Activated CD4-positive, alpha-beta memory T cell treated with anti-CD3 and anti-CD28 coated beads for 36 hours (primary cell): ENCODE measurements around the gene FADS3. TPM values are rescaled to one million over a fixed set of nuclear protein-coding genes. Genes with fewer than 3 reads are reported as not detected.
A peak's percentile ranks its signal among the peaks of the same experiment; 100 is the strongest.

Experiments
- CTCF ChIA-PET: fragments of 350-600 bp; sonication (Branson Sonifier 250); formaldehyde crosslinking; loops from one replicate; lab custom pipeline; 2021; ENCODE audit warnings: antibody characterized with exemption, inconsistent platforms; lab: Charles Lee
- POLR2A ChIA-PET: fragments of 350-600 bp; sonication (Branson Sonifier 250); formaldehyde crosslinking; loops from one replicate; lab custom pipeline; 2021; ENCODE audit warnings: antibody characterized with exemption; lab: Charles Lee
- DNase-seq: peaks from one replicate; pipeline ENCODE4 v3.0.0-alpha.2; 2020
- H3K27ac Mint-ChIP-seq: one replicate; pipeline ENCODE4 v1.8.0; 2021; ENCODE audit warnings: mixed read lengths
- H3K27me3 Mint-ChIP-seq: one replicate; pipeline ENCODE4 v1.8.0; 2021; ENCODE audit warnings: mixed read lengths
- H3K36me3 Mint-ChIP-seq: one replicate; pipeline ENCODE4 v1.8.0; 2021; ENCODE audit warnings: mixed read lengths
- H3K4me1 Mint-ChIP-seq: one replicate; pipeline ENCODE4 v1.8.0; 2021; ENCODE audit warnings: low read depth, mixed read lengths
- H3K4me3 Mint-ChIP-seq: one replicate; pipeline ENCODE4 v1.8.0; 2021; ENCODE audit warnings: mild to moderate bottlenecking, mixed read lengths
- H3K9me3 Mint-ChIP-seq: one replicate; pipeline ENCODE4 v1.8.0; 2021; ENCODE audit warnings: mixed read lengths
- intact Hi-C: fragments of 100-400 bp; cut with micrococcal nuclease; formaldehyde crosslinking; loops from one replicate; pipeline ENCODE4 v1.15.1; 2023
- total RNA-seq, 2 experiments: library from RNA; stranded (reverse); gene quantifications; one replicate each; pipeline ENCODE4 v1.2.3, GENCODE V29; 2021

The FADS3 gene
- total RNA-seq, 2 experiments from 2014 or later, result 11.9 to 12.1 TPM

DNA sequence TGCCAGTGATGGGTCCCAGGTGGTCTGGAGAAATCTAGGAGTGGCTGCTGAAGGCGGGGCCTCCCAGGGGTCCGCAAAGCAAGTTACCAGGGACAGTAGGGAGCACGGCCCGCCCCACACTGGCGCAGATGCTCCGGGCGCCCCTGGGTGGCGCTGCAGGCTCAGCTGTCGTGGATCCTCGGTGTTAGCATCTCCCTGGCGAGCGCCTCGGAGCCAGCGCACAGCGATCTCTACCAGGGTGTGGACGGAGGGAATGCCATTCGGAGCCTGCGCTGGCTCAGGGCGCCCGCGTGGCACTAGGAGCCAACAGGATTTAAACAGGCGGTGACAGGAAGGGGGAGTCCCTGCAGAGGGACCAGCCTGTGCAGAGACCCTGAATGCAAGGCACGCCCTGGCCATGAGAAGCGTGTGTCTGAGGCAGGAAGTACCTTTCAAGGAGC is 20.2 kb downstream of the FADS3 start:
- Mint-ChIP-seq H3K36me3 (no peaks in the 10 kb centered on the region), H3K27ac (no peak overlapping the region), H3K4me3 (no peak overlapping the region), H3K27me3 (peaks cover 2% of the 10 kb centered on the region), H3K4me1 (peaks cover 2% of the 10 kb centered on the region), H3K9me3 (no peaks in the 10 kb centered on the region)
- DNase-seq, result peak; percentile 80
- intact Hi-C loops, result loop anchor here (1.0 to 2.0 kb wide), 3 partner anchors 76 to 237 kb away; no protein-coding TSS in a partner anchor
- ChIA-PET POLR2A (interaction anchor here (0.9 kb wide), 1 partner anchor 58 kb away, joined by 3 read pairs; no protein-coding TSS in a partner anchor), CTCF (interaction anchor here (0.6 to 6.7 kb wide), 17 partner anchors 9 to 440 kb away, joined by 3 to 51 read pairs (median 4); partner anchors contain the start of genes BEST1 and FADS2)

DNA sequence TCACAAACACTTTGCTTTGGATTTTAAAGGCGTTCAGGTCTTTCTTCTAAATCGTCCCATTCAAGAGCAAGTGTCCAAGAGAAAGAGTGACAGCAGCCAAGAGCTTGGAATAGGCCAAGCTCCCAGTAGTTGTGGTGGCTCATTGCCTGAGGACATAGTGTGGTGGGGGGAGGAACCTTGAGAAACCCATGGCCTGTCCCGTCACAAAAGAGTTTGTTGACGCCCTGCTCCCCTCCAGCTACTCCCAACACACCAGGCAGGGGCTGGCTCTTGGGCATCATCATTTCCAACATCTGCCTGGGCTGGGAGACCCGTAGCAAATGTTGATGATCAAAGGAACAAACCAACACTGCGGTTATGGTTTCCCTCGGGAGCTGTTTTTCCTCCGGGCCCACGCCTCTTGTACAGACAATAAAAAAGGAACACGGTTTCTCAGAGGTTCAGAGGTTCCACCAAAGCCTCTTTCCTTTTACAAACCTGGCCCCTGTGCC is 20.8 kb downstream of the FADS3 start:
- ChIA-PET CTCF (interaction anchor here (0.6 to 6.7 kb wide), 21 partner anchors 9 to 470 kb away, joined by 3 to 51 read pairs (median 4); partner anchors contain the start of genes BEST1, FADS2 and FADS3), POLR2A (interaction anchor here (0.9 kb wide), 1 partner anchor 58 kb away, joined by 3 read pairs; no protein-coding TSS in a partner anchor)
- Mint-ChIP-seq H3K36me3 (no peaks in the 10 kb centered on the region), H3K27ac (no peak overlapping the region), H3K27me3 (peaks cover 2% of the 10 kb centered on the region), H3K4me3 (no peak overlapping the region), H3K9me3 (no peaks in the 10 kb centered on the region), H3K4me1 (peaks cover 2% of the 10 kb centered on the region)
- intact Hi-C loops, result loop anchor here (1.0 to 2.0 kb wide), 3 partner anchors 76 to 238 kb away; no protein-coding TSS in a partner anchor
- no peak for DNase-seq

DNA sequence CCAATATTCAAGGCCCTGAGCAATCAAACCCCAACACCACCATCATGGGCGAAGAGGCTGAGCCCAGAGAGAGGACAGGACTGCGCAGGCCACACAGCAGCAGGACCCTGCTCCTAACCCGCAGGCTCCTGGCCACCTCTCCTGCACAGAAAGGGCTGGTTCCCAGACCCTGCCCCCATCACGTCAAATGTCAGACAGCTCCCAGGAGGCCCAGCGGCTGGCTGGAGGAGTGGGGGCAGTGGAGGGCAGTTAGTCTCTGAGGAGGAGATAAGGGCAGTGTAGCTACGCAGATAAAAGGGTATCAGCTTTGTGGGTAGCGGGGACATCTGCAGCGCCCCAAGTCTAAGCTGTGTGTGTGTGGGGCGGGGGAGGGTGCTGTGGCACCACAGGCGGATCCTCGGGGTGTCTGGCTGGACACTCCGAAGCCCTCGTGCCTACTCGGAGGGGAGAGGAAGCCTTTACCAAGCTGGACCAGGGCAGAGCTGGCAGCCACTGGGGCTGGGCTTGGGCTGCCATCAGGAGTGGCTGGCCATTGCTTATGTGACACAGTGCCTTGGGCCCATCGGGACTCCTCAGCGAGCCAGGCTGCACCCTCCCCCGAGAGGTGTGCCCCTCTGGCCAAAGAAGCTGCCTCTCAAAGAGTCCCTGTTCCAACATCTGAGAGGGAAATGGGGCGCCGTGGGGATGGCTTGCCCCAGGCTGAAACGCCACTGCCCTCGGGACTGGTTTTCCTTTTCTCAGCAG is 21.5 kb downstream of the FADS3 start:
- H3K36me3 Mint-ChIP-seq, result peaks cover 2% of the 10 kb centered on the region
- no peak overlapping the region for H3K27ac Mint-ChIP-seq
- H3K4me3 Mint-ChIP-seq, result no peak overlapping the region
- ChIA-PET CTCF (interaction anchor here (0.7 to 6.7 kb wide), 18 partner anchors 10 to 471 kb away, joined by 3 to 51 read pairs (median 4); partner anchors contain the start of genes BEST1 and FADS3), POLR2A (no interaction called here)
- H3K4me1 Mint-ChIP-seq, result peaks cover 2% of the 10 kb centered on the region
- peaks cover 2% of the 10 kb centered on the region for H3K27me3 Mint-ChIP-seq
- no peaks in the 10 kb centered on the region for H3K9me3 Mint-ChIP-seq
- intact Hi-C loops, result loop anchor here (2.0 kb wide), 1 partner anchor 77 kb away; no protein-coding TSS in a partner anchor
- DNase-seq, result no peak

DNA sequence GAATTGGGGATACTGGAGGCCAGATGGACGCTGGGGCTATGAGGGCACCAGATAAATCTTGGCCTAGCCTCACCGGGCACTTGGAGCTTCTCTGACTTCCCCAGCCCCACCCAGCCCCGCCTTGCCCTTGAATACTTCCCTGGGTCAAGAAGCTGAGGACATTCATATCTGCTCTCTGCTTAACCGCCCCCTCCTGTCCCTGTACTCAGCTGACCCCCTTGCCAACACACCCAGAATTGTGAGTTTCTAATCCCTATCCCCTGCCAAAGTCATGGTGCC is 22.0 kb downstream of the FADS3 start:
- Mint-ChIP-seq H3K27ac (no peak overlapping the region), H3K27me3 (peaks cover 2% of the 10 kb centered on the region), H3K36me3 (peaks cover 4% of the 10 kb centered on the region), H3K4me1 (peaks cover 2% of the 10 kb centered on the region), H3K4me3 (no peak overlapping the region), H3K9me3 (no peaks in the 10 kb centered on the region)
- DNase-seq, result no peak
- CTCF ChIA-PET, result interaction anchor here (2.2 to 6.7 kb wide), 4 partner anchors 29 to 239 kb away, joined by 9 to 51 read pairs (median 34); no protein-coding TSS in a partner anchor
- POLR2A ChIA-PET, result no interaction called here
- intact Hi-C loops, result no loop called here

DNA sequence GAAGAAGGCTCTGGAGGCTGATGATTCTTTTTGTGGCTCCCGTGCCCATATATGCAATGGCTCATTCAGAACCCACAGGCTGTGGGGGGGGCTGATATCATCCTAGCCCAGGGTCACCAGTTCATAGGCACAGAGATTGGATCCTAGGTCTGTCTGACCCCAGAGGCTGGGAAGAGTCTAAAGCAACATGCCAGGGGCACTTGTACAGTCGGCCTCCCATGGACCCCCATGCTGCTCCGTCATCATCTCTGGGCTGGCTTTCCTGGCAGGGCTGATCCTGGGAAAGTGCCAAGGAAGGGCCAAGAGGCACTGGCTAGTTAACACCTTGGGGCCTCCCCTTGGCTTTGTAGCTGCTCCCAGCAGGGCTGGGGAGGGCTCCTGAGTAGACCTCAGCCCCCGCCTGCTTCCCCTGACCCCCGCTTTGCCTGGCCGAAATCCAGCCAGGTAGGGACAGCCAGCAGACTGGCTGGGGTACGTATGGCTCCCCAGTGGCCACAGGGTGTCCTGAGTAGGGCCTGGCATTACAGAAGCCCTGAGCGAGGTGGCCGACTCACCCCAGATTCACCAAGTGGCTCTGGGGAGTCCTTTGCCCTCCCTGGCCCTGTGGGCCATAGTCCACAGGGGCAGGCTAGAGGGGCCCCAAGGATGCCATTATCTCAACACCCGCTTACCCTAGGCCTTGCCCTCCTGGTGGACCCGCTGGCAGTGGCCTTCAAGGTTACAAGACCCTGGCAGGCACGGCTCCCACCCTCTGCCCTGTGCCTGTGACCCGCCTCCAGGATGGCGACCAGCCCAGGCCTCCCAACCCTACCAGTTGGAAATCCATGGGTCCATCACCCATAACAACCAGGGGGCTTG is 22.5 kb downstream of the FADS3 start:
- no peak overlapping the region for H3K27ac Mint-ChIP-seq
- intact Hi-C loops, result no loop called here
- ChIA-PET CTCF (interaction anchor here (2.2 to 6.7 kb wide), 3 partner anchors 29 to 240 kb away, joined by 9 to 51 read pairs (median 47); no protein-coding TSS in a partner anchor), POLR2A (no interaction called here)
- H3K4me1 Mint-ChIP-seq, result peaks cover 2% of the 10 kb centered on the region
- no peaks in the 10 kb centered on the region for H3K9me3 Mint-ChIP-seq
- peaks cover 4% of the 10 kb centered on the region for H3K36me3 Mint-ChIP-seq
- no peak overlapping the region for H3K4me3 Mint-ChIP-seq
- peaks cover 2% of the 10 kb centered on the region for H3K27me3 Mint-ChIP-seq
- no peak for DNase-seq

DNA sequence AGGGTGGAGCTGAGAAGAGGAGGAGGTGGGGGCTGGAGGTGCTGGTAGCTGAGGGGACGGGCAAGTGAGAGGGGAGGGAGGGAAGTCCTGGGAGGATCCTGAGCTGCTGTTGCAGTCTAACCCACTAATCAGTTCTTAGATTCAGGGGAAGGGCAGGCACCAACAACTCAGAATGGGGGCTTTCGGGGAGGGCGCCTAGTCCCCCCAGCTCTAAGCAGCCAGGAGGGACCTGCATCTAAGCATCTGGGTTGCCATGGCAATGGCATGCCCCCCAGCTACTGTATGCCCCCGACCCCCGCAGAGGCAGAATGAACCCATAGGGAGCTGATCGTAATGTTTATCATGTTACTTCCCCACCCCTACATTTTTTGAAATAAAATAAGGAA is 24.4 kb downstream of the FADS3 start:
- H3K27me3 Mint-ChIP-seq, result peaks cover 2% of the 10 kb centered on the region
- CTCF ChIA-PET, result interaction anchor here (1.0 to 1.6 kb wide), 3 partner anchors 13 to 241 kb away, joined by 3 to 4 read pairs (median 3); no protein-coding TSS in a partner anchor
- H3K4me3 Mint-ChIP-seq, result no peak overlapping the region
- POLR2A ChIA-PET, result no interaction called here
- no peaks in the 10 kb centered on the region for H3K9me3 Mint-ChIP-seq
- no peak for DNase-seq
- peaks cover 2% of the 10 kb centered on the region for H3K4me1 Mint-ChIP-seq
- intact Hi-C loops, result no loop called here
- H3K36me3 Mint-ChIP-seq, result peaks cover 4% of the 10 kb centered on the region
- H3K27ac Mint-ChIP-seq, result no peak overlapping the region

DNA sequence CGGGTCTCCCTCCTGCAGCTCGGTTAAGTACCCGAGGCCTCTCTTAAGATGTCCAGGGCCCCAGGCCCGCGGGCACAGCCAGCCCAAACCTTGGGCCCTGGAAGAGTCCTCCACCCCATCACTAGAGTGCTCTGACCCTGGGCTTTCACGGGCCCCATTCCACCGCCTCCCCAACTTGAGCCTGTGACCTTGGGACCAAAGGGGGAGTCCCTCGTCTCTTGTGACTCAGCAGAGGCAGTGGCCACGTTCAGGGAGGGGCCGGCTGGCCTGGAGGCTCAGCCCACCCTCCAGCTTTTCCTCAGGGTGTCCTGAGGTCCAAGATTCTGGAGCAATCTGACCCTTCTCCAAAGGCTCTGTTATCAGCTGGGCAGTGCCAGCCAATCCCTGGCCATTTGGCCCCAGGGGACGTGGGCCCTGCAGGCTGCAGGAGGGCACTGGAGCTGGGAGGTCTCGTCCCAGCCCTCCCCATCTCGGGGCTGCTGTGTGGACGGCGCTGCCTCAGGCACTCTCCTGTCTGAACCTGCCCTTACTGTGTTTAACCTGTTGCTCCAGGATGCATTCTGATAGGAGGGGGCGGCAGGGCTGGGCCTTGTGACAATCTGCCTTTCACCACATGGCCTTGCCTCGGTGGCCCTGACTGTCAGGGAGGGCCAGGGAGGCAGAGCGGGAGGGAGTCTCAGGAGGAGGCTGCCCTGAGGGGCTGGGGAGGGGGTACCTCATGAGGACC is 25.0 kb downstream of the FADS3 start:
- POLR2A ChIA-PET, result no interaction called here
- Mint-ChIP-seq H3K9me3 (no peaks in the 10 kb centered on the region), H3K27ac (no peak overlapping the region), H3K27me3 (peaks cover 2% of the 10 kb centered on the region), H3K4me3 (no peak overlapping the region), H3K4me1 (peaks cover 2% of the 10 kb centered on the region), H3K36me3 (peaks cover 4% of the 10 kb centered on the region)
- DNase-seq, result no peak
- intact Hi-C loops, result no loop called here
- CTCF ChIA-PET, result interaction anchor here (1.0 to 1.6 kb wide), 3 partner anchors 13 to 242 kb away, joined by 3 to 4 read pairs (median 3); no protein-coding TSS in a partner anchor

DNA sequence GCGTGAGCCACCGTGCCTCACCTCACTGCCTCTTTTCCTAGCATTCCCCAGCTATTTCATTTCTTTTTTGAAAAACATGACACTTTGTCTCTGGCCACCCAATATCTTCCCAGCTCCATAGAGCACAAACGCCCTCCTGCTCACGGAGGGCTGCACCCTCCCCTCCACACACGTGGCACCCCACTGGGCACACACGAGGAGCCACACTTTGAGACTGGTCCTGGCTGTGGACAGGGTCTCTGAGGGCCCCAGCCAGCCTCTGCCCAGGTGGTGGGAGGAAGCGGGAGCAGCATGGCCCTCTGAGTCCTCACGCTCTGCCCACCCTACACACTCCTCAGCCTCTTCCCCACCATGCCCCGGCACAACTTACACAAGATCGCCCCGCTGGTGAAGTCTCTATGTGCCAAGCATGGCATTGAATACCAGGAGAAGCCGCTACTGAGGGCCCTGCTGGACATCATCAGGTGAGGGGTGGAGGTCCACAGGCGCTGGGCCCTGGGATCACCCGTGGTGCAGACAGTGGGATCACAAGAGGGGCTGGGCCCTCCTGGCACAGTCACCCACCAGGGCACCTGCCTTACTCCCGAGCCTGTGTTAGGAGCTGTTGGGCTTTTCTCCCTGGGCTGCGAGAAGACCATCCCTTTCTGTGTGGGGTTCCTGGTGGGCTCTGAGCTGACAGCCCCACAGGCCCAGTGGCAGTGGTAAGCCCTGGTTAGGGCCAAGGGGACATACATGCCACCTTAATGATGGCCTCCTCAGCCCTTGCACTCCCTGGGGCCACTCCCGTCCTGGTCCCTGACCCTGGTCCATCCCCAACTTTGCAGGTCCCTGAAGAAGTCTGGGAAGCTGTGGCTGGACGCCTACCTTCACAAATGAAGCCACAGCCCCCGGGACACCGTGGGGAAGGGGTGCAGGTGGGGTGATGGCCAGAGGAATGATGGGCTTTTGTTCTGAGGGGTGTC is 26.2 kb downstream of the FADS3 start:
- Mint-ChIP-seq H3K36me3 (peaks cover 4% of the 10 kb centered on the region), H3K4me1 (no peaks in the 10 kb centered on the region), H3K9me3 (no peaks in the 10 kb centered on the region), H3K27me3 (no peaks in the 10 kb centered on the region), H3K27ac (no peak overlapping the region), H3K4me3 (no peak overlapping the region)
- ChIA-PET CTCF (interaction anchor here (0.7 kb wide), 1 partner anchor 246 kb away, joined by 3 read pairs; no protein-coding TSS in a partner anchor), POLR2A (interaction anchor here (0.5 kb wide), 1 partner anchor 165 kb away, joined by 3 read pairs; no protein-coding TSS in a partner anchor)
- intact Hi-C loops, result no loop called here
- DNase-seq, result no peak

DNA sequence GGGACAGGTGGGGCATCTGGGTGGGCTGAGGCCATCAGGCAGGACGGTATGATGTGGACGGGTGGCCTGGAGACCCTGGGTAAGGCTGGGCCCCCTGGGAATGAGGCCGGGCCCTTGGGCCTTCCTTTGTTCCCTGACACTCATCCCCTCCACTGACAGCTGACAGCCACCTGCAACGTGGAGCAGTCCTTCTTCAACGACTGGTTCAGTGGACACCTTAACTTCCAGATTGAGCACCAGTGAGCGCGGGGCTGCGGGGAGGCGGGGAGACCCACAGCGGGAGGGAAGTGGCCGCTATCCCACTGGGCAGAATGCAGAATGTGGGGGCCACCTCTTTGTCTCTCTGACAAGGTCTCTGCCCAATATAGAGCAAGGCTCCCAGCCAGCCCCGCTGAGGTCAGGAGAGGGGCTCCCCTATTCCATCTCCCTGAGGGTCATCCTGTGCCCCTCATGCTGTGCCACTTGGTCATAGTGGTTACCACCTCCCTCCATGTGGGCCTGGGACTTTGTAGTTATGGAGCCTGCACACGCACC is 27.7 kb downstream of the FADS3 start:
- POLR2A ChIA-PET, result no interaction called here
- Mint-ChIP-seq H3K36me3 (peaks cover 8% of the 10 kb centered on the region), H3K27me3 (no peaks in the 10 kb centered on the region), H3K27ac (no peak overlapping the region), H3K9me3 (no peaks in the 10 kb centered on the region), H3K4me1 (no peaks in the 10 kb centered on the region), H3K4me3 (no peak overlapping the region)
- DNase-seq, result no peak
- intact Hi-C loops, result no loop called here
- CTCF ChIA-PET, result interaction anchor here (0.7 kb wide), 1 partner anchor 244 kb away, joined by 3 read pairs; no protein-coding TSS in a partner anchor
